ENCODE data around the gene GCAT. TPM values are rescaled to one million over a fixed set of nuclear protein-coding genes. Genes with fewer than 3 reads are reported as not detected.
A peak's percentile ranks its signal among the peaks of the same experiment; 100 is the strongest.

The GCAT gene
- total RNA-seq (74.2 and 95.0 TPM in 2 replicates), polyA plus RNA-seq (66.4 and 97.6 TPM in 2 replicates)

GRCh38 chr22:37807410-37808293 is at the start of gene GCAT:
Gene GCAT, plus strand, starts transcription at chr22:37807934. Its CDS starts 34 bp downstream, at chr22:37807968.
- Histone ChIP-seq H3K27me3 (no peaks in the 10 kb centered on the region), H3K4me1 (ENCODE audit: low read depth) (peaks cover 16% of the 10 kb centered on the region), H3K9me3 (ENCODE audit: low read depth) (no peaks in the 10 kb centered on the region), H3K27ac (peak within 1 kb of the TSS; percentile 42), H3K4me3 (peak within 1 kb of the TSS; percentile 73), H3K36me3 (no peaks in the 10 kb centered on the region)
- no peak for TF ChIP-seq CTCF (IDR thresholded peaks at IDR 0.05; ENCODE audit: low read depth, low read length)
- DNase-seq (ENCODE audit: low read depth in 1 of 2, low spot score in 1 of 2): peak; percentile 98

- no peaks in the 10 kb centered on the region for H3K27me3 ChIP-seq
- DNase-seq (ENCODE audit: low read depth in 1 of 2, low spot score in 1 of 2): no peak
- H3K4me1 ChIP-seq (ENCODE audit: low read depth): no peaks in the 10 kb centered on the region
- no peaks in the 10 kb centered on the region for H3K9me3 ChIP-seq (ENCODE audit: low read depth)
- peaks cover 44% of the 10 kb centered on the region for H3K36me3 ChIP-seq
- TF ChIP-seq CTCF (IDR thresholded peaks at IDR 0.05; ENCODE audit: low read depth, low read length): no peak
- H3K27ac ChIP-seq: no peak overlapping the region
- no peak overlapping the region for H3K4me3 ChIP-seq
These were observed 49.0 kb upstream of the GCAT start for GRCh38 chr22:37758694-37759093.

GRCh38 chr22:37759281-37759680 is 48.5 kb upstream of the GCAT start:
- H3K27me3 ChIP-seq: no peaks in the 10 kb centered on the region
- H3K9me3 ChIP-seq (ENCODE audit: low read depth): no peaks in the 10 kb centered on the region
- H3K27ac ChIP-seq: no peak overlapping the region
- H3K4me3 ChIP-seq: no peak overlapping the region
- DNase-seq (ENCODE audit: low read depth in 1 of 2, low spot score in 1 of 2): no peak
- H3K4me1 ChIP-seq (ENCODE audit: low read depth): no peaks in the 10 kb centered on the region
- TF ChIP-seq CTCF (IDR thresholded peaks at IDR 0.05; ENCODE audit: low read depth, low read length): no peak
- H3K36me3 ChIP-seq: peaks cover 42% of the 10 kb centered on the region

- TF ChIP-seq CTCF (IDR thresholded peaks at IDR 0.05; ENCODE audit: low read depth, low read length): no peak
- no peaks in the 10 kb centered on the region for H3K4me1 ChIP-seq (ENCODE audit: low read depth)
- no peak overlapping the region for H3K4me3 ChIP-seq
- H3K27me3 ChIP-seq: no peaks in the 10 kb centered on the region
- no peak for DNase-seq (ENCODE audit: low read depth in 1 of 2, low spot score in 1 of 2)
- peaks cover 39% of the 10 kb centered on the region for H3K36me3 ChIP-seq
- H3K27ac ChIP-seq: no peak overlapping the region
- H3K9me3 ChIP-seq (ENCODE audit: low read depth): no peaks in the 10 kb centered on the region
These were observed 47.6 kb upstream of the GCAT start for GRCh38 chr22:37760152-37760551.

- Histone ChIP-seq H3K4me1 (ENCODE audit: low read depth) (no peaks in the 10 kb centered on the region), H3K27ac (no peak overlapping the region), H3K9me3 (ENCODE audit: low read depth) (no peaks in the 10 kb centered on the region), H3K4me3 (no peak overlapping the region), H3K36me3 (peaks cover 35% of the 10 kb centered on the region), H3K27me3 (no peaks in the 10 kb centered on the region)
- no peak for DNase-seq (ENCODE audit: low read depth in 1 of 2, low spot score in 1 of 2)
- no peak for TF ChIP-seq CTCF (IDR thresholded peaks at IDR 0.05; ENCODE audit: low read depth, low read length)
These were observed 45.3 kb upstream of the GCAT start for GRCh38 chr22:37762389-37762836.
